Stomach (tissue), 9 donors: Measurements from ENCODE around the gene KLK13. TPM values are rescaled to one million over a fixed set of nuclear protein-coding genes. Genes with fewer than 3 reads are reported as not detected.

Experiments used
- DNase-seq, 2 donors: peaks; one replicate each; pipeline versions ENCODE4 v3.0.0 to v3.0.0-alpha.2; 2013 to 2019
- H3K27ac ChIP-seq, 5 donors: fragments of 200-600 bp in 4 of 5; sonication (generic) in 4 of 5; one replicate each; pipeline ENCODE4 v1.5.1; 2013 to 2019; ENCODE audit warnings: mild to moderate bottlenecking in 1 of 5, moderate library complexity in 1 of 5
- H3K27me3 ChIP-seq, 3 donors: fragments of 200-600 bp; sonication (generic); one replicate each; pipeline ENCODE4 v1.5.1; 2017 to 2019; ENCODE audit warnings: mixed run types in 1 of 3
- H3K36me3 ChIP-seq, 4 donors: fragments of 200-600 bp; sonication (generic); 1 replicate in 3 of 4; 2 replicates in 1 of 4; pipeline ENCODE4 v1.5.1; 2016 to 2019
- H3K4me1 ChIP-seq, 4 donors: fragments of 200-600 bp; sonication (generic); one replicate each; pipeline ENCODE4 v1.5.1; 2016 to 2019
- H3K4me3 ChIP-seq, 4 donors: fragments of 200-600 bp; sonication (generic) in 3 of 4; one replicate each; pipeline ENCODE4 v1.5.1; 2016 to 2019; ENCODE audit warnings: mild to moderate bottlenecking in 1 of 4
- H3K9me3 ChIP-seq, 4 donors: fragments of 200-600 bp; sonication (generic); one replicate each; pipeline ENCODE4 v1.5.1; 2016 to 2019
- EP300 ChIP-seq: sonication (generic); formaldehyde crosslinking; IDR thresholded peaks from one replicate; pipeline ENCODE4 v1.6.1; 2017; ENCODE audit warnings: antibody characterized with exemption
- POLR2A ChIP-seq, 4 donors: fragments of 450-650 bp; IDR thresholded peaks; one replicate each; pipeline ENCODE4 v1.6.1; 2016; ENCODE audit warnings: antibody characterized with exemption in 4 of 4, control low read depth in 2 of 4, mild to moderate bottlenecking in 1 of 4, moderate library complexity in 1 of 4
- POLR2AphosphoS5 ChIP-seq, 3 donors: sonication (generic); formaldehyde crosslinking; IDR thresholded peaks; one replicate each; pipeline ENCODE4 v1.6.1; 2016; ENCODE audit warnings: antibody characterized with exemption in 3 of 3
- WGBS, 5 donors: extraction: QIAGEN DNeasy Blood & Tissue Kit in 3 of 5; methylation state at CpG; one replicate each; pipeline versions ENCODE4 v1.1.5 to v1.1.7; 2013 to 2018; 5-methylcytosine and 5-hydroxymethylcytosine counted together
- intact Hi-C: fragments of 100-400 bp; cut with DNase I; formaldehyde crosslinking; loops from one replicate; pipeline ENCODE4 v1.15.1; 2023; ENCODE audit warnings: low total_unique reads
- polyA plus RNA-seq, 3 donors: library from polyadenylated mRNA; stranded (reverse); fragments of 200-250 nt; gene quantifications; one replicate each; pipeline ENCODE4 v1.2.3, GENCODE V29; 2013
- total RNA-seq, 5 donors: library from RNA; depleted of rRNA; stranded (reverse); fragments of >200 nt; gene quantifications; one replicate each; pipeline versions ENCODE4 v1.1.0 to v1.2.3, GENCODE V29; 2014 to 2016
- TF ChIP-seq, protein P1 (sequence below), 7 experiments: fragments of 450-650 bp in 4 of 7; fragments of 200-600 bp in 3 of 7; sonication (generic) in 3 of 7; IDR thresholded peaks; one replicate each; pipeline ENCODE4 v1.5.1; 2016 to 2019; ENCODE audit warnings: antibody characterized with exemption in 7 of 7, control low read depth in 2 of 7, mild to moderate bottlenecking in 1 of 7
- donor health status: healthy with polysubstance abuse.
- donor health status: Bipolar disorder and iron deficiency.
- donor health status: healthy.

KLK13 gene
- total and polyA plus RNA-seq, 8 donors: 3.2 to 82.1 (median 9.7) TPM; not detected in 4

DNA sequence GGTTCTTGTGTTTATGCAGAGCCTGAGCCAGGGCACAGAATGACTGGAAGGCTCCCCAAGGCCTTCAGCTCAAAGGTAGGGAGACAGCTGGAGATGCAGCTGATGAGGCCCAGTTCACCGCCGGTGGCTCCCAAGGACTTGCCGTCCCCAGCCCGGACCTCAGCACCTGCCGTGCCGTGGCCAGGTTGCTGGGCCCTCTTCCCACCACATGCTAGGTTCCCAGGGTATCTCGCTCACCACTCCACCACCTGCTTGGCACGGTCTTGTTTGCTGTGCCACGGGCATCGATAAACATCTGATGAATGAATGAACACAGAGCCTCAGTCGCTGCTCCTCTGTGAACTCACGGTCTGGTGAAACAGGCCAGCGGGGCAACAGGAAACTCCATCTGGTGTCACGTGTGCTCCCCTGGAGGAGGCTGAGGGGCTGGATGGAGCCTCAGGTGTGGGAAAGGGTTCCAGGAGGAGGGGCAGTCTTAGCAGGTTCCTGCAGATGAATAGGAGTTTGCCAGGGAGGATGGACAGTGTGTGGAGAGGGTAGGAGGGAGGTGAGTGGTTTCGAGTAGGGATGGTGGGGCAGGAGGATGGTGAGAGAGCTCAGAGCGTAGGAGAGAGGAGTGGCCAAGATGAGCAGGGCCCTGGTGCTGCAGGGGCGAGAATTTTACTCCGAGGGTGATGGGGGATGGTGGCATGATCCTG lies 21.4 kb upstream of the KLK13 start:
- Histone ChIP-seq H3K27ac (no peak overlapping the region), H3K4me1 (no peaks in the 10 kb centered on the region), H3K27me3 (peaks cover 0 to 29% (median 3%) of the 10 kb centered on the region in 3 donors), H3K4me3 (no peak overlapping the region), H3K9me3 (no peaks in the 10 kb centered on the region), H3K36me3 (no peaks in the 10 kb centered on the region)
- DNase-seq: no peak
- intact Hi-C loops: no loop called here
- no peak for TF ChIP-seq EP300
- no peak for TF ChIP-seq POLR2A (IDR thresholded peaks at IDR 0.05)
- TF ChIP-seq POLR2AphosphoS5 (IDR thresholded peaks at IDR 0.05): no peak
- TF ChIP-seq, protein P1, sequence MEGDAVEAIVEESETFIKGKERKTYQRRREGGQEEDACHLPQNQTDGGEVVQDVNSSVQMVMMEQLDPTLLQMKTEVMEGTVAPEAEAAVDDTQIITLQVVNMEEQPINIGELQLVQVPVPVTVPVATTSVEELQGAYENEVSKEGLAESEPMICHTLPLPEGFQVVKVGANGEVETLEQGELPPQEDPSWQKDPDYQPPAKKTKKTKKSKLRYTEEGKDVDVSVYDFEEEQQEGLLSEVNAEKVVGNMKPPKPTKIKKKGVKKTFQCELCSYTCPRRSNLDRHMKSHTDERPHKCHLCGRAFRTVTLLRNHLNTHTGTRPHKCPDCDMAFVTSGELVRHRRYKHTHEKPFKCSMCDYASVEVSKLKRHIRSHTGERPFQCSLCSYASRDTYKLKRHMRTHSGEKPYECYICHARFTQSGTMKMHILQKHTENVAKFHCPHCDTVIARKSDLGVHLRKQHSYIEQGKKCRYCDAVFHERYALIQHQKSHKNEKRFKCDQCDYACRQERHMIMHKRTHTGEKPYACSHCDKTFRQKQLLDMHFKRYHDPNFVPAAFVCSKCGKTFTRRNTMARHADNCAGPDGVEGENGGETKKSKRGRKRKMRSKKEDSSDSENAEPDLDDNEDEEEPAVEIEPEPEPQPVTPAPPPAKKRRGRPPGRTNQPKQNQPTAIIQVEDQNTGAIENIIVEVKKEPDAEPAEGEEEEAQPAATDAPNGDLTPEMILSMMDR (IDR thresholded peaks at IDR 0.05): no peak
- WGBS, 5 donors: 76 to 84% (median 79%) methylated on average over 18 of the region's 18 CpGs

GRCh38 chr19:51084505-51084904 lies 19.6 kb upstream of the KLK13 start:
- no peak overlapping the region for H3K4me3 ChIP-seq
- intact Hi-C loops: no loop called here
- TF ChIP-seq POLR2AphosphoS5 (IDR thresholded peaks at IDR 0.05) (no peak), POLR2A (IDR thresholded peaks at IDR 0.05) (no peak), EP300 (no peak)
- TF ChIP-seq, protein P1 (IDR thresholded peaks at IDR 0.05): no peak
- no peaks in the 10 kb centered on the region for H3K9me3 ChIP-seq
- H3K36me3 ChIP-seq: no peaks in the 10 kb centered on the region
- DNase-seq: no peak
- peaks cover 0 to 30% (median 3%) of the 10 kb centered on the region in 3 donors for H3K27me3 ChIP-seq
- H3K4me1 ChIP-seq: no peaks in the 10 kb centered on the region
- 71 to 79% (median 76%) methylated on average over 6 to 7 of the region's 7 CpGs for WGBS, 5 donors
- no peak overlapping the region for H3K27ac ChIP-seq

DNA sequence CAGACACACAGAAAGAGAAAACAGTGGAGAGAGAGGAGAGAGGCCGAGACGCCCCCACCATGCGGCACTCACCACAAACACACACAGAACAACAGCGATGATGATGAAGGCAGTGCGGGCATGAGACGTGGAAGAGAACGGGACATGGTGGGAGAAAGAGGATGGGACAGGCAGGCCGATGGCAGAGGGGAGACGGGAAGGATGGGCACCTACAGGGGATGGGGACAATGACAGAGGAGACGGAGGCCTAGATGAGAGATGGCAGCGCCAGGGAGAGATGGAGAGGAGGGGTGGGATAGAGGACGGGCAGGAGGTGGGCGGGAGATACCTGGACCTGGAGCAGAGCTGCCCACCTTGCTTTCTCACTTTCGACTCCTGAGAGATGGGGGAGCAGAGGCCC lies 18.9 kb upstream of the KLK13 start:
- DNase-seq: no peak
- Histone ChIP-seq H3K27ac (no peak overlapping the region), H3K27me3 (peaks cover 0 to 30% (median 3%) of the 10 kb centered on the region in 3 donors), H3K36me3 (no peaks in the 10 kb centered on the region), H3K4me3 (no peak overlapping the region), H3K4me1 (no peaks in the 10 kb centered on the region), H3K9me3 (no peaks in the 10 kb centered on the region)
- TF ChIP-seq POLR2A (IDR thresholded peaks at IDR 0.05) (no peak), POLR2AphosphoS5 (IDR thresholded peaks at IDR 0.05) (no peak), EP300 (no peak)
- TF ChIP-seq, protein P1 (IDR thresholded peaks at IDR 0.05): no peak
- WGBS, 5 donors: 70 to 81% (median 79%) methylated on average over 14 of the region's 14 CpGs
- intact Hi-C loops: no loop called here

DNA sequence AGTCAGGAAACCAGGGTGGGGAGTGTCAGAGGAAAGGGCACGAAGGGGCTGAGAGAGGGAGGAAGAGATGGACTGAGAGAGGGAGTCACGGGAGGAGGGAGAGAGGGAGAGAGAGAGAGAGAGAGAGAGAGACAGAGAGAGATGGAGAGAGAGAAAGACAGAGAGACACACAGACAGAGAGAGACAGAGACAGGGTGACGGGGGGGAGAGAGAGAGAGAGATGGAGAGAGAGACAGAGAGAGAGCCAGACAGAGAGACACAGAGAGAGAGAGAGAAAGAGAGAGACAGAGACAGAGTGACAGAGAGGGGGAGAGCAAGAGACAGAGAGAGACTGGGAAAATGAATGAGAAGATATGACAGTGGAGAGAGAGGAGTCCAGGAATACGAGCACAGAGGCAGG lies 18.3 kb upstream of the KLK13 start:
- H3K27ac ChIP-seq: no peak overlapping the region
- no peak for TF ChIP-seq POLR2AphosphoS5 (IDR thresholded peaks at IDR 0.05)
- TF ChIP-seq POLR2A (IDR thresholded peaks at IDR 0.05): no peak
- TF ChIP-seq EP300: no peak
- H3K9me3 ChIP-seq: no peaks in the 10 kb centered on the region
- 30 to 54% (median 45%) methylated on average over 4 of the region's 4 CpGs for WGBS, 5 donors
- H3K4me3 ChIP-seq: no peak overlapping the region
- H3K27me3 ChIP-seq: peaks cover 0 to 30% (median 3%) of the 10 kb centered on the region in 3 donors
- no peaks in the 10 kb centered on the region for H3K4me1 ChIP-seq
- intact Hi-C loops: no loop called here
- DNase-seq: no peak
- no peaks in the 10 kb centered on the region for H3K36me3 ChIP-seq

DNA sequence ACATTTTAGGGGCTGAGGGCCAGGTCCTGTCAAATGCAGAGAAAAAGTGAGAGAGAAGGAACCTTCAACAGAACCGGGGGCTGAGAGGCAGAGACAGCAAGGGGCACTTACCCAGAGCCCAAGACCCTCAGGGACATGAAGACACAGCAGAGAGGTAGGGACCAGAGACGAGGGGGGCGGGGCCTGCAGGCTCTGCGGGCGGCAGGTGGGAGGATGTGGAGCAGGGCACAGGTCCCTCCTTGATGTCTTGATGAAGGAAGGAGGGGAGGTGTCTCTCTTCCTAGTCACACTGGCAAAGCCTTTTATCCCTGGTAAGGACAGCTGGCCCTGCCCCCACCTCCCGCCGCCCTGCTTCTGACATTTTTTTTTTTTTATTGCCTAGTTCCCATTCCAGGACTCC lies 17.7 kb upstream of the KLK13 start, which contains the start of gene KLK14:
TSS of gene KLK14 (minus strand) at position 277 of the 400 bp plus-strand sequence. CDS start at position 4, 273 bp downstream.
- no peaks in the 10 kb centered on the region for H3K4me1 ChIP-seq
- no peaks in the 10 kb centered on the region for H3K36me3 ChIP-seq
- H3K27ac ChIP-seq: no peak within 1 kb of the TSS
- intact Hi-C loops: no loop called here
- no peaks in the 10 kb centered on the region for H3K9me3 ChIP-seq
- 25 to 45% (median 35%) methylated on average over 7 of the region's 7 CpGs for WGBS, 5 donors
- peaks cover 0 to 30% (median 3%) of the 10 kb centered on the region in 3 donors for H3K27me3 ChIP-seq
- no peak for DNase-seq
- TF ChIP-seq EP300 (no peak), POLR2A (IDR thresholded peaks at IDR 0.05) (no peak), POLR2AphosphoS5 (IDR thresholded peaks at IDR 0.05) (no peak)
- TF ChIP-seq, protein P1 (IDR thresholded peaks at IDR 0.05): no peak
- no peak within 1 kb of the TSS for H3K4me3 ChIP-seq
